GM12878 (cell line): Measurements from ENCODE around the gene PALD1.

ENCODE experiments used
- EGR1 ChIP-seq, 2 experiments: IDR thresholded peaks; 1 replicate in 1 of 2; 2 replicates in 1 of 2; pipeline ENCODE4 v1.6.1; 2011 to 2012; ENCODE audit warnings: low read depth in 2 of 2, low read length in 2 of 2, borderline replicate concordance in 1 of 2, mild to moderate bottlenecking in 1 of 2, moderate library complexity in 1 of 2
- ETV6 ChIP-seq, 2 experiments: fragments of 450-650 bp in 1 of 2; IDR thresholded peaks in 1 of 2; conservative IDR thresholded peaks in 1 of 2; 2 replicates each; pipeline ENCODE4 v1.6.1; 2014; ENCODE audit warnings: antibody characterized with exemption in 1 of 2, borderline replicate concordance in 1 of 2, low read depth in 1 of 2, mild to moderate bottlenecking in 1 of 2, moderate library complexity in 1 of 2
- FOXK2 ChIP-seq: fragments of 450-650 bp; IDR thresholded peaks from 2 replicates; pipeline ENCODE4 v1.6.1; 2017; ENCODE audit warnings: mild to moderate bottlenecking, moderate library complexity
- NR2C2 ChIP-seq: IDR thresholded peaks from 2 replicates; pipeline ENCODE4 v1.6.1; 2011; ENCODE audit warnings: borderline replicate concordance, low read depth; ENCODE audit not compliant: control insufficient read depth, insufficient read length
- PML ChIP-seq: IDR thresholded peaks from 2 replicates; pipeline ENCODE4 v1.6.1; 2012; ENCODE audit warnings: low read length, inconsistent platforms
- POLR2A ChIP-seq: IDR thresholded peaks from 2 replicates; pipeline ENCODE4 v1.6.1; 2011; ENCODE audit warnings: low read depth, mild to moderate bottlenecking, low read length
- POLR2AphosphoS5 ChIP-seq: IDR thresholded peaks from 2 replicates; pipeline ENCODE4 v1.6.1; 2011; ENCODE audit warnings: mild to moderate bottlenecking, low read length, inconsistent platforms
- RCOR1 ChIP-seq: conservative IDR thresholded peaks from 2 replicates; pipeline ENCODE4 v1.6.1; 2012; ENCODE audit warnings: low read depth, low read length, improper control_type of control experiment
- SIN3A ChIP-seq: IDR thresholded peaks from 2 replicates; pipeline ENCODE4 v1.6.1; 2012; ENCODE audit warnings: low read depth, low read length, improper control_type of control experiment
- TCF12 ChIP-seq: IDR thresholded peaks from 2 replicates; pipeline ENCODE4 v1.6.1; 2011; ENCODE audit warnings: low read depth, mild to moderate bottlenecking, low read length
- TF ChIP-seq, protein P1 (sequence below): IDR thresholded peaks from 2 replicates; pipeline ENCODE4 v1.6.1; 2012; ENCODE audit warnings: low read depth, low read length, improper control_type of control experiment
- TF ChIP-seq, protein P2 (sequence below): IDR thresholded peaks from 2 replicates; pipeline ENCODE4 v1.6.1; 2011; ENCODE audit warnings: mild to moderate bottlenecking, low read depth, low read length, moderate library complexity; ENCODE audit not compliant: insufficient replicate concordance
- TF ChIP-seq, protein P3 (sequence below), 3 experiments: IDR thresholded peaks in 2 of 3; conservative IDR thresholded peaks in 1 of 3; 2 replicates each; pipeline ENCODE4 v1.5.1; 2011; ENCODE audit warnings: low read depth in 3 of 3, low read length in 3 of 3, mild to moderate bottlenecking in 3 of 3, control low read depth in 2 of 3, moderate library complexity in 2 of 3, inconsistent platforms in 1 of 3, mixed read lengths in 1 of 3; ENCODE audit not compliant: control insufficient read depth in 2 of 3, insufficient read depth in 1 of 3; ENCODE audit errors: extremely low read depth in 1 of 3
- TF ChIP-seq, protein P4 (sequence below): IDR thresholded peaks from 2 replicates; pipeline ENCODE4 v1.6.1; 2012; ENCODE audit warnings: mild to moderate bottlenecking, low read depth, low read length

DNA sequence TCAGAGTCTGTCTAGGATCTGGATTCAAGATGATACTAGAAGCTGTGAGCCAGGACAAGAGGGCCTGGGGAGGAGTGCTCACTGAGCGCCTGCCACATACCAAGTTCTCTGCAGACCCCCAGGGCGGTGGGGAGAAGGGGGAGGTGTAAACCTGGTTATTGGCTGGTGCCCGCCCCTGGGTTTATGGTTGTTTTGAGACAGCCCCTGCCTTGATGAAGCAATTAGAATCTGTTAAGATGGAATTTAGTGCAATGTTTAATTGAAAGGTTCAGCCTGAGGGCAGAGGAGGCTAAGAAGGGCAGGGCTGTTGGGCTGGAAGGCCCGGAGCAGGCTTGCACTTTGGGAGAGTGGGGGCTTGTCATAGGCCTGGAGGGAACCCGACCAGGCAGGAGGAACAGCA is 81.3 kb downstream of the PALD1 start:
- TF ChIP-seq, protein P1, sequence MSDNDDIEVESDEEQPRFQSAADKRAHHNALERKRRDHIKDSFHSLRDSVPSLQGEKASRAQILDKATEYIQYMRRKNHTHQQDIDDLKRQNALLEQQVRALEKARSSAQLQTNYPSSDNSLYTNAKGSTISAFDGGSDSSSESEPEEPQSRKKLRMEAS: no peak
- TF ChIP-seq ETV6 (conservative IDR thresholded peaks at IDR 0.05 in 1 of 2, IDR thresholded peaks at IDR 0.05 in 1 of 2; ENCODE audit: borderline replicate concordance in 1 of 2, low read depth in 1 of 2) (no peak), EGR1 (IDR thresholded peaks at IDR 0.05; ENCODE audit: borderline replicate concordance in 1 of 2, low read depth in 2 of 2, low read length in 2 of 2) (no peak), POLR2AphosphoS5 (no peak), PML (no peak), RCOR1 (no peak), NR2C2 (no peak), TCF12 (no peak), SIN3A (no peak), POLR2A (no peak), FOXK2 (no peak)
- TF ChIP-seq, protein P2, sequence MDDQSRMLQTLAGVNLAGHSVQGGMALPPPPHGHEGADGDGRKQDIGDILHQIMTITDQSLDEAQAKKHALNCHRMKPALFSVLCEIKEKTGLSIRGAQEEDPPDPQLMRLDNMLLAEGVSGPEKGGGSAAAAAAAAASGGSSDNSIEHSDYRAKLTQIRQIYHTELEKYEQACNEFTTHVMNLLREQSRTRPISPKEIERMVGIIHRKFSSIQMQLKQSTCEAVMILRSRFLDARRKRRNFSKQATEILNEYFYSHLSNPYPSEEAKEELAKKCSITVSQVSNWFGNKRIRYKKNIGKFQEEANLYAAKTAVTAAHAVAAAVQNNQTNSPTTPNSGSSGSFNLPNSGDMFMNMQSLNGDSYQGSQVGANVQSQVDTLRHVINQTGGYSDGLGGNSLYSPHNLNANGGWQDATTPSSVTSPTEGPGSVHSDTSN: no peak
- TF ChIP-seq, protein P3, sequence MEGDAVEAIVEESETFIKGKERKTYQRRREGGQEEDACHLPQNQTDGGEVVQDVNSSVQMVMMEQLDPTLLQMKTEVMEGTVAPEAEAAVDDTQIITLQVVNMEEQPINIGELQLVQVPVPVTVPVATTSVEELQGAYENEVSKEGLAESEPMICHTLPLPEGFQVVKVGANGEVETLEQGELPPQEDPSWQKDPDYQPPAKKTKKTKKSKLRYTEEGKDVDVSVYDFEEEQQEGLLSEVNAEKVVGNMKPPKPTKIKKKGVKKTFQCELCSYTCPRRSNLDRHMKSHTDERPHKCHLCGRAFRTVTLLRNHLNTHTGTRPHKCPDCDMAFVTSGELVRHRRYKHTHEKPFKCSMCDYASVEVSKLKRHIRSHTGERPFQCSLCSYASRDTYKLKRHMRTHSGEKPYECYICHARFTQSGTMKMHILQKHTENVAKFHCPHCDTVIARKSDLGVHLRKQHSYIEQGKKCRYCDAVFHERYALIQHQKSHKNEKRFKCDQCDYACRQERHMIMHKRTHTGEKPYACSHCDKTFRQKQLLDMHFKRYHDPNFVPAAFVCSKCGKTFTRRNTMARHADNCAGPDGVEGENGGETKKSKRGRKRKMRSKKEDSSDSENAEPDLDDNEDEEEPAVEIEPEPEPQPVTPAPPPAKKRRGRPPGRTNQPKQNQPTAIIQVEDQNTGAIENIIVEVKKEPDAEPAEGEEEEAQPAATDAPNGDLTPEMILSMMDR (IDR thresholded peaks at IDR 0.05 in 2 of 3, conservative IDR thresholded peaks at IDR 0.05 in 1 of 3; ENCODE audit: control insufficient read depth in 2 of 3, extremely low read depth in 1 of 3, insufficient read depth in 1 of 3, low read depth in 3 of 3, low read length in 3 of 3): no peak
- TF ChIP-seq, protein P4, sequence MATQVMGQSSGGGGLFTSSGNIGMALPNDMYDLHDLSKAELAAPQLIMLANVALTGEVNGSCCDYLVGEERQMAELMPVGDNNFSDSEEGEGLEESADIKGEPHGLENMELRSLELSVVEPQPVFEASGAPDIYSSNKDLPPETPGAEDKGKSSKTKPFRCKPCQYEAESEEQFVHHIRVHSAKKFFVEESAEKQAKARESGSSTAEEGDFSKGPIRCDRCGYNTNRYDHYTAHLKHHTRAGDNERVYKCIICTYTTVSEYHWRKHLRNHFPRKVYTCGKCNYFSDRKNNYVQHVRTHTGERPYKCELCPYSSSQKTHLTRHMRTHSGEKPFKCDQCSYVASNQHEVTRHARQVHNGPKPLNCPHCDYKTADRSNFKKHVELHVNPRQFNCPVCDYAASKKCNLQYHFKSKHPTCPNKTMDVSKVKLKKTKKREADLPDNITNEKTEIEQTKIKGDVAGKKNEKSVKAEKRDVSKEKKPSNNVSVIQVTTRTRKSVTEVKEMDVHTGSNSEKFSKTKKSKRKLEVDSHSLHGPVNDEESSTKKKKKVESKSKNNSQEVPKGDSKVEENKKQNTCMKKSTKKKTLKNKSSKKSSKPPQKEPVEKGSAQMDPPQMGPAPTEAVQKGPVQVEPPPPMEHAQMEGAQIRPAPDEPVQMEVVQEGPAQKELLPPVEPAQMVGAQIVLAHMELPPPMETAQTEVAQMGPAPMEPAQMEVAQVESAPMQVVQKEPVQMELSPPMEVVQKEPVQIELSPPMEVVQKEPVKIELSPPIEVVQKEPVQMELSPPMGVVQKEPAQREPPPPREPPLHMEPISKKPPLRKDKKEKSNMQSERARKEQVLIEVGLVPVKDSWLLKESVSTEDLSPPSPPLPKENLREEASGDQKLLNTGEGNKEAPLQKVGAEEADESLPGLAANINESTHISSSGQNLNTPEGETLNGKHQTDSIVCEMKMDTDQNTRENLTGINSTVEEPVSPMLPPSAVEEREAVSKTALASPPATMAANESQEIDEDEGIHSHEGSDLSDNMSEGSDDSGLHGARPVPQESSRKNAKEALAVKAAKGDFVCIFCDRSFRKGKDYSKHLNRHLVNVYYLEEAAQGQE: no peak
